ENCODE measurements around the gene MYOM1. TPM values are rescaled to one million over a fixed set of nuclear protein-coding genes. Genes with fewer than 3 reads are reported as not detected.

The MYOM1 gene
- total RNA-seq, 4 donors from 2014 or later, result 0.67 to 2.1 (median 1.5) TPM

DNA sequence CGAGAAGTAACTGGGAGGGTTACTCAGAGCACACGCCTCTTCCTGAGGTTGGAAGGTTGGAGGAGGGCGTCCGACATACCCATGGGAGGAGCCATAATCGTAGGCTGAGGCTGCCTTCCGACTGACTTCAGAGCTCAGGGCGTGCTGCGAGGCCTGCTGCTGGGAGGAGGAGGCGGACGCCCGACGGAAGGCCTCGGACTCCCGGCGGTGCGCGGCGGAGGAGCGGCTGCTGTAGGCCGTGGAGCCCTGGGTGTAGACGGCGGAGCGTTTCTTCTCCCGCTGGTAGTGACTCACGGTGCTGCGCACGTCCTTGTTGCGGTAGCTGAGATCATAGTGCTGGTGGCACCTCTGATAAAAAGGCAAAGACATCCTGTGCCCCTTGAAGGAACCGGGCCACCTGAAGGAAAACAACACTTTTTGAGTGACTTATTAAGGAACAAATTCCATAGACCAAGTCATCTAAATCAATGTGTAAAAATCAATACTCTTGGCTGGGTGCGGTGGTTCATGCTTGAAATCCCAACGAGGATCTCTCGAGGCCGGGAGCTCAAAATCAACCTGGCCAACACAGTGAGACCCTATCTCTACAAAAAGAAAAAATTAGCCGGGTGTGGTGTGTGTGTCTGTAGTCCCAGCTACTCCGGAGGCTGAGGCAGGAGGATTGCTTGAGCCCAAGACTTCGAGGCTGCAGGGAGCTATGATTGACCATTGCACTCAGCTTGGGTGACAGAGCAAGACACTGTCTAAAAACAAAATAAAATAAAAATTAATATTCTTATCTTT is 4.7 kb downstream of the MYOM1 start:
- intact Hi-C loops (cut with DNase I; ENCODE audit: low total_unique reads), result no loop called here
- no peak for TF ChIP-seq POLR2A (IDR thresholded peaks at IDR 0.05)
- TF ChIP-seq, protein P1, sequence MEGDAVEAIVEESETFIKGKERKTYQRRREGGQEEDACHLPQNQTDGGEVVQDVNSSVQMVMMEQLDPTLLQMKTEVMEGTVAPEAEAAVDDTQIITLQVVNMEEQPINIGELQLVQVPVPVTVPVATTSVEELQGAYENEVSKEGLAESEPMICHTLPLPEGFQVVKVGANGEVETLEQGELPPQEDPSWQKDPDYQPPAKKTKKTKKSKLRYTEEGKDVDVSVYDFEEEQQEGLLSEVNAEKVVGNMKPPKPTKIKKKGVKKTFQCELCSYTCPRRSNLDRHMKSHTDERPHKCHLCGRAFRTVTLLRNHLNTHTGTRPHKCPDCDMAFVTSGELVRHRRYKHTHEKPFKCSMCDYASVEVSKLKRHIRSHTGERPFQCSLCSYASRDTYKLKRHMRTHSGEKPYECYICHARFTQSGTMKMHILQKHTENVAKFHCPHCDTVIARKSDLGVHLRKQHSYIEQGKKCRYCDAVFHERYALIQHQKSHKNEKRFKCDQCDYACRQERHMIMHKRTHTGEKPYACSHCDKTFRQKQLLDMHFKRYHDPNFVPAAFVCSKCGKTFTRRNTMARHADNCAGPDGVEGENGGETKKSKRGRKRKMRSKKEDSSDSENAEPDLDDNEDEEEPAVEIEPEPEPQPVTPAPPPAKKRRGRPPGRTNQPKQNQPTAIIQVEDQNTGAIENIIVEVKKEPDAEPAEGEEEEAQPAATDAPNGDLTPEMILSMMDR (IDR thresholded peaks at IDR 0.05), result no peak
- 94 to 97% methylated on average over 36 of the region's 36 CpGs for WGBS, 2 donors
- no peak overlapping the region for H3K4me3 ChIP-seq (ENCODE audit: low read depth, poor library complexity, severe bottlenecking)
- DNase-seq (ENCODE audit: low spot score in 2 of 2), result no peak

DNA sequence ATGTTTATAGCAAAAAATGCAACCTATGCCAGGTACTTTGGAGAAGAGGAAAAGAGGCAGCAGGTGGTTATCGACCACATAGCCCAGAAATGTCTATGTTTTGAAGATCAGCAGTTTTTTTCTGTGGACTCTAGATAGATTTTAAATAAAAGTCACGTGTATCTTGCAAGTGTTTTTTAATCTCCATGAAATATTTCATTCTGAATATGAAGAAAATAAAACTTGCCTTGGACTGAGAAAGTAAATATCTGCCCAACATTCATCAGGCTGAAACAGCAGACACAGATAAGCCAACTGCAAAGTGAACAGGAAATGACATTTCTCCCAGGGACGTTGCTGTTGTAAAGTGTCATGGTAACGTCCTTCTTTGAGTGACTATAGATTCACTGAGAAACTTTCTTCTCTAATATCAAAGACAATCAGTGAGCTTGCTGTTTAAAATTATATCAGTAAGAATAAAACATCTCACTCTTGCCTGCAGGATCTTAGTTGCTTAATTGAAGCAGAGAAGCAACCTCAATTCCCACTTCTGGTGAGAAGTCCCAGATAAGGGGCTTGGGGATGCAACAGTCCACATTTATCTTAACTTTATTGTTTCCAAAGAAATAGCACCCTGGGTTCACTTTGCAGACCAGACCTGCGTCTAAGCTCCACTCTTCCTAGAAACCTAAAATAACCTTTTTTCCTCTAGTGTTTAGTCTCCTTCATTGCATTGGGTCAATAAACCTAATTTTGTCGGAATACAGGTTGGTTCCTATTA is 6.3 kb downstream of the MYOM1 start:
- intact Hi-C loops (cut with DNase I; ENCODE audit: low total_unique reads), result no loop called here
- WGBS, 2 donors, result 49 to 56% methylated on average over 6 of the region's 6 CpGs
- no peak for DNase-seq (ENCODE audit: low spot score in 2 of 2)
- TF ChIP-seq POLR2A (IDR thresholded peaks at IDR 0.05), result no peak
- TF ChIP-seq, protein P1 (IDR thresholded peaks at IDR 0.05), result no peak
- no peak overlapping the region for H3K4me3 ChIP-seq (ENCODE audit: low read depth, poor library complexity, severe bottlenecking)

GRCh38 chr18:3212657-3213056 is 7.1 kb downstream of the MYOM1 start:
- WGBS, 2 donors, result 56 to 66% methylated on average over 4 of the region's 4 CpGs
- DNase-seq (ENCODE audit: low spot score in 2 of 2), result no peak
- no peak for TF ChIP-seq POLR2A (IDR thresholded peaks at IDR 0.05)
- TF ChIP-seq, protein P1 (IDR thresholded peaks at IDR 0.05), result no peak
- intact Hi-C loops (cut with DNase I; ENCODE audit: low total_unique reads), result no loop called here
- no peak overlapping the region for H3K4me3 ChIP-seq (ENCODE audit: low read depth, poor library complexity, severe bottlenecking)

GRCh38 chr18:3211236-3211992 is 8.4 kb downstream of the MYOM1 start:
- WGBS, 2 donors, result 54% methylated on average over 5 of the region's 5 CpGs
- TF ChIP-seq, protein P1 (IDR thresholded peaks at IDR 0.05), result no peak
- TF ChIP-seq POLR2A (IDR thresholded peaks at IDR 0.05), result no peak
- no peak overlapping the region for H3K4me3 ChIP-seq (ENCODE audit: low read depth, poor library complexity, severe bottlenecking)
- DNase-seq (ENCODE audit: low spot score in 2 of 2), result no peak
- intact Hi-C loops (cut with DNase I; ENCODE audit: low total_unique reads), result no loop called here

GRCh38 chr18:3209859-3210569 is 9.8 kb downstream of the MYOM1 start:
- TF ChIP-seq, protein P1 (IDR thresholded peaks at IDR 0.05), result no peak
- TF ChIP-seq POLR2A (IDR thresholded peaks at IDR 0.05), result no peak
- H3K4me3 ChIP-seq (ENCODE audit: low read depth, poor library complexity, severe bottlenecking), result no peak overlapping the region
- 82 to 84% methylated on average over 4 of the region's 4 CpGs for WGBS, 2 donors
- no peak for DNase-seq (ENCODE audit: low spot score in 2 of 2)
- intact Hi-C loops (cut with DNase I; ENCODE audit: low total_unique reads), result no loop called here
